ENCODE measurements around the gene BLM.

BLM gene

GRCh38 chr15:90690585-90690984, 26.6 kb upstream of the BLM start:
- no peak overlapping the region for H3K4me2 ChIP-seq
- H3K9ac ChIP-seq: no peak overlapping the region
- H3K27ac ChIP-seq: no peak overlapping the region
- no peaks in the 10 kb centered on the region for H3K79me2 ChIP-seq (ENCODE audit: insufficient read depth, low read depth)
- TF ChIP-seq CTCF (conservative IDR thresholded peaks at IDR 0.05; ENCODE audit: low read depth, low read length): no peak
- no peaks in the 10 kb centered on the region for H3K27me3 ChIP-seq (ENCODE audit: insufficient read depth, low read depth)
- H3K4me3 ChIP-seq (IDR thresholded peaks at IDR 0.05; ENCODE audit: insufficient read depth, low read depth, low read length): no peak overlapping the region
- no peaks in the 10 kb centered on the region for H3K36me3 ChIP-seq (ENCODE audit: insufficient read depth)
- peaks cover 44% of the 10 kb centered on the region for H3K4me1 ChIP-seq (ENCODE audit: low read depth, poor library complexity, severe bottlenecking)
- no peak overlapping the region for H2AFZ ChIP-seq (ENCODE audit: low read depth)
- no peaks in the 10 kb centered on the region for H4K20me1 ChIP-seq (ENCODE audit: insufficient read depth)

GRCh38 chr15:90691369-90691768, 25.8 kb upstream of the BLM start:
- Histone ChIP-seq H2AFZ (ENCODE audit: low read depth) (no peak overlapping the region), H3K4me1 (ENCODE audit: low read depth, poor library complexity, severe bottlenecking) (peaks cover 40% of the 10 kb centered on the region), H3K36me3 (ENCODE audit: insufficient read depth) (no peaks in the 10 kb centered on the region), H3K79me2 (ENCODE audit: insufficient read depth, low read depth) (no peaks in the 10 kb centered on the region), H3K27ac (no peak overlapping the region), H3K9ac (no peak overlapping the region), H3K4me2 (no peak overlapping the region), H3K27me3 (ENCODE audit: insufficient read depth, low read depth) (no peaks in the 10 kb centered on the region), H4K20me1 (ENCODE audit: insufficient read depth) (no peaks in the 10 kb centered on the region), H3K4me3 (IDR thresholded peaks at IDR 0.05; ENCODE audit: insufficient read depth, low read depth, low read length) (no peak overlapping the region)
- TF ChIP-seq CTCF (conservative IDR thresholded peaks at IDR 0.05; ENCODE audit: low read depth, low read length): no peak

GRCh38 chr15:90691982-90692773, 25.0 kb upstream of the BLM start:
- Histone ChIP-seq H3K27me3 (ENCODE audit: insufficient read depth, low read depth) (no peaks in the 10 kb centered on the region), H3K4me2 (no peak overlapping the region), H3K4me3 (IDR thresholded peaks at IDR 0.05; ENCODE audit: insufficient read depth, low read depth, low read length) (no peak overlapping the region), H2AFZ (ENCODE audit: low read depth) (no peak overlapping the region), H3K27ac (no peak overlapping the region), H4K20me1 (ENCODE audit: insufficient read depth) (no peaks in the 10 kb centered on the region), H3K4me1 (ENCODE audit: low read depth, poor library complexity, severe bottlenecking) (peaks cover 40% of the 10 kb centered on the region), H3K9ac (no peak overlapping the region), H3K36me3 (ENCODE audit: insufficient read depth) (no peaks in the 10 kb centered on the region), H3K79me2 (ENCODE audit: insufficient read depth, low read depth) (no peaks in the 10 kb centered on the region)
- no peak for TF ChIP-seq CTCF (conservative IDR thresholded peaks at IDR 0.05; ENCODE audit: low read depth, low read length)

- no peaks in the 10 kb centered on the region for H3K36me3 ChIP-seq (ENCODE audit: insufficient read depth)
- no peaks in the 10 kb centered on the region for H3K27me3 ChIP-seq (ENCODE audit: insufficient read depth, low read depth)
- no peak overlapping the region for H3K9ac ChIP-seq
- no peak overlapping the region for H3K4me3 ChIP-seq (IDR thresholded peaks at IDR 0.05; ENCODE audit: insufficient read depth, low read depth, low read length)
- no peak overlapping the region for H3K27ac ChIP-seq
- H2AFZ ChIP-seq (ENCODE audit: low read depth): no peak overlapping the region
- H4K20me1 ChIP-seq (ENCODE audit: insufficient read depth): no peaks in the 10 kb centered on the region
- no peak for TF ChIP-seq CTCF (conservative IDR thresholded peaks at IDR 0.05; ENCODE audit: low read depth, low read length)
- H3K4me2 ChIP-seq: no peak overlapping the region
- peaks cover 32% of the 10 kb centered on the region for H3K4me1 ChIP-seq (ENCODE audit: low read depth, poor library complexity, severe bottlenecking)
- H3K79me2 ChIP-seq (ENCODE audit: insufficient read depth, low read depth): no peaks in the 10 kb centered on the region
Observed at GRCh38 chr15:90694987-90695386, 22.2 kb upstream of the BLM start.
